LNCaP clone FGC (cell line): Measurements from ENCODE around the gene TGFA.

Source experiments
- DNase-seq: peaks from one replicate; pipeline ENCODE4 v3.0.0-alpha.2; 2011; ENCODE audit warnings: low read depth
- H3K4me3 ChIP-seq: 2 replicates; pipeline ENCODE4 v1.5.1; 2011; ENCODE audit warnings: mild to moderate bottlenecking, low read depth, low read length, control low read depth
- TF ChIP-seq, protein P1 (sequence below): IDR thresholded peaks from 2 replicates; pipeline ENCODE4 v1.5.1; 2012; ENCODE audit warnings: mild to moderate bottlenecking; ENCODE audit not compliant: control insufficient read depth, insufficient read depth; ENCODE audit errors: extremely low read depth

The TGFA gene

DNA sequence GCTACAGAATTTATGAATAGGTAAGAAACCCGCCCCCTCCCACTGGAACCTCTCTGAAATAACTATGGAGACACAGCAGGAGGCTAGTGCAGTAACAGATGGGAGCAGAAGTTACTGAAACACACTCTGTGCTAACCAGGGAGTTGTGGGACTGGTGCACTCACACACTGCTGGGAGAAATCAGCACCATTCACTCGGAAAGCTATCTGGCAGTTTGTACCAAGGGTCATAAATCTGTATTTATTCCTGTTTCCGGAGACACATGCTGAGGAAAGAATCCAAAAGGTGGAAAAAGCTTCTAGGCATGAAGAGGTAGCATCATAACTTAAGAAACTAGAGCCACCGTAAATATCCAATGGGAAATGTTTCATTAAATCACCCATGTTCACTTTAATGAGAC is 39.9 kb downstream of the TGFA start:
- no peak overlapping the region for H3K4me3 ChIP-seq
- no peak for DNase-seq
- TF ChIP-seq, protein P1, sequence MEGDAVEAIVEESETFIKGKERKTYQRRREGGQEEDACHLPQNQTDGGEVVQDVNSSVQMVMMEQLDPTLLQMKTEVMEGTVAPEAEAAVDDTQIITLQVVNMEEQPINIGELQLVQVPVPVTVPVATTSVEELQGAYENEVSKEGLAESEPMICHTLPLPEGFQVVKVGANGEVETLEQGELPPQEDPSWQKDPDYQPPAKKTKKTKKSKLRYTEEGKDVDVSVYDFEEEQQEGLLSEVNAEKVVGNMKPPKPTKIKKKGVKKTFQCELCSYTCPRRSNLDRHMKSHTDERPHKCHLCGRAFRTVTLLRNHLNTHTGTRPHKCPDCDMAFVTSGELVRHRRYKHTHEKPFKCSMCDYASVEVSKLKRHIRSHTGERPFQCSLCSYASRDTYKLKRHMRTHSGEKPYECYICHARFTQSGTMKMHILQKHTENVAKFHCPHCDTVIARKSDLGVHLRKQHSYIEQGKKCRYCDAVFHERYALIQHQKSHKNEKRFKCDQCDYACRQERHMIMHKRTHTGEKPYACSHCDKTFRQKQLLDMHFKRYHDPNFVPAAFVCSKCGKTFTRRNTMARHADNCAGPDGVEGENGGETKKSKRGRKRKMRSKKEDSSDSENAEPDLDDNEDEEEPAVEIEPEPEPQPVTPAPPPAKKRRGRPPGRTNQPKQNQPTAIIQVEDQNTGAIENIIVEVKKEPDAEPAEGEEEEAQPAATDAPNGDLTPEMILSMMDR, result no peak

DNA sequence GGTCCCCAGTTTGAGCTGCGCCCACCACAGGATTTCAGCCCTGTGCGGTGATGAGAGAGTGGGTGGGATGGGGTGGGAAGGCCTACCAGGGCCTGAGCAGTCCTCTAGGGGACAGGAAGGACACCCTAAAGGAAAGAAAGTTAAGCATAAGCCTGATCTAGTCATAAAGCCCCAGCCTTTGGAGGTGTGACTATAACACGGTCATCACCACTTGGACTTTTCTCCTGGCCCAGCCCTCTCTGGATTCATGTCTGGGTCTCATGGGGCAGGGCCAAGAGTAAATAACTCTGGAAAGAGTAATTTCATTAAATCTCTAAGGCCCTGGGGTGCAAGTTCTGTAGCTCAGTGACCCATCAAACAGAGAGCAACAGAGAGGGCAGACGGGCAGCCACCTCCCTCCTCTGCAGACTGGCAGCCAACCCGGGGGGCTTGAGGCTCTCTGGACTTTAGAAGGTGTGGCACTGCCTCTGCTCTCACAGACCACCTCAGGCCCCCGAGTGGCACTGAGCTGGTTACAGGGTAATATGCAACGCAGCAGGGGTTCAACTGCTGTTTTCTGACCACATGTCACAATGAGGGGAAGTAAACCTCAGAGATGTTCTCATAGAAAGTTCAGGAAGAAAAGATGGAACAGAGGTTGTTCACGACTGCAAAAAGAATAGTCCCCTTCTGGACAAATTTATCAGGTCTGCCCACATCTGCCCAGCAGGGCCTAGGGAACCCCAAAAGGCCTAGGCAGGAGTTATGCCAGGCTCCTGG is 41.5 kb downstream of the TGFA start:
- no peak overlapping the region for H3K4me3 ChIP-seq
- no peak for DNase-seq
- TF ChIP-seq, protein P1, result no peak

DNA sequence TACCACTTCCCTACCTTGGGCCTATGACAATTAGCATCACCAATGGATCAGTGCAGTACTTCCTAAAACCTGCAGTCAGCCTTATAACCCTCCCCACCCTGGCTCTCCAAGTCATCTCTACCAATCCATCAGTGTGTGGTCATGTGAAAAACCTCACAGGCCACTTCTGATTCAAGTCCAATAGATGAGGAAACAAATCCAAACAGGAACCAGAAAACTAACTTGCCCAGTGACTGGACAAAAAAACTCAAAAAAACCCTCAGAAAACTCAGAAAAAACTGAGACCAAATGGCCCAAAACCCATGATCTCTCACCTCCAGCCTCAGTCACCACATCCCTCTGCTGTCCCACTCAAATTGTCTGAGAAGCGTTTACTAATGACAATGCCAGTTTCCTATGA is 43.3 kb downstream of the TGFA start:
- no peak overlapping the region for H3K4me3 ChIP-seq
- TF ChIP-seq, protein P1, result no peak

DNA sequence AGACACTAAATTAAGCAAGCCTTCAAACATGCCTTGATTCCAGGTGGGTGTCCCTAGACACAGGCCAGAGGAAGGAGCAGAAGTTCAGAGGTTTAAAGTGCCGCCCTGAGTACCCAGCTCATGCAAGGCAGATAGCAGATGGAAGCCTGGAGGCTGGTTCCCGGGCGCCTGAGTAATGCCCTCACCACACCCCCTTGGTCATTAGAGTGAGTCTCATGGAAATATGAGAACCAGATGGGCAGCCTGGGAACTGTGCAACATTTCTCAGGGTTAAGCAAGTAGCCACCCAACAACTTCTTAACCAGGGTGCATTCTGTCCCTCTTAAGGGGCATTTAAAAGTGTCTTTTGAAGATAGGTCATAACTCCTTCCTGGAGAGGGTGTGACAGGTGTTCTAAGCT is 44.1 kb downstream of the TGFA start:
- DNase-seq, result no peak
- TF ChIP-seq, protein P1, result no peak
- no peak overlapping the region for H3K4me3 ChIP-seq

More for the DNA sequence above, 43.3 kb downstream of the TGFA start:
- DNase-seq, result no peak

DNA sequence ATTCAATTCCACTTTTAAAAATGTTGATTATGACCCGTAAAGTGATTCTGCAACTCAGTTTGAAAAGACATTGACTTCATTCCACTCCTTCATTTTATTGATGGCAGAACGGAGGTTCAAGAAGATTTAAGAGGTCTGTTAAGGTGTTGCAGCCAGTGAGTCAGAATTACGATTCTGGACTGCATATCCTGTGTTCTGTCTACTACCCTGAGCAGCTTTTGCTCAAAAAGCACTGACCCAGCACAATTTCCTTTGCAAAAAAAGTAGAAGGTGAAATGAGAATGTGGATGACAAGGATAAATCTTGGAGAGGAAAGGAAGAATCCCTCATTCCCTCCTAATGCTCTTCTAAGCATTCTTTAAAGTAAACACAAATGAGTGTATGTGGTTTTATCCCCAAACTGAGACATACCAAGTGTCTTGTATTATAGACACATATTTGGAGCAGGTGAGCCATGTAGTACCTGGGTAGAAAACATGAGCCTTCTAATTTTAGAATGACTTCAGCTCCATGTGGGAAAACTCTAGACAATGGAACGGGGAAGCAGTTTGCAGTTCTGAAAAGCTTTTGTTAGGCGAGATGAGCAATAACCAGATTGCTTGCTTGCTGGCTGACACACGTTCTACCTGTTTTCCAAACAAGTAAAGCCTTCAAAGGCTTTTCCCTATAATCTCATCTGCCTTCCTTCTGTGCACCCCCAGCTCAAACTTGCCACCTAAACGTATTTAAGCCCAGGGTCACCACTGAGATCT is 44.7 kb downstream of the TGFA start:
- no peak overlapping the region for H3K4me3 ChIP-seq
- TF ChIP-seq, protein P1, result no peak
- no peak for DNase-seq

DNA sequence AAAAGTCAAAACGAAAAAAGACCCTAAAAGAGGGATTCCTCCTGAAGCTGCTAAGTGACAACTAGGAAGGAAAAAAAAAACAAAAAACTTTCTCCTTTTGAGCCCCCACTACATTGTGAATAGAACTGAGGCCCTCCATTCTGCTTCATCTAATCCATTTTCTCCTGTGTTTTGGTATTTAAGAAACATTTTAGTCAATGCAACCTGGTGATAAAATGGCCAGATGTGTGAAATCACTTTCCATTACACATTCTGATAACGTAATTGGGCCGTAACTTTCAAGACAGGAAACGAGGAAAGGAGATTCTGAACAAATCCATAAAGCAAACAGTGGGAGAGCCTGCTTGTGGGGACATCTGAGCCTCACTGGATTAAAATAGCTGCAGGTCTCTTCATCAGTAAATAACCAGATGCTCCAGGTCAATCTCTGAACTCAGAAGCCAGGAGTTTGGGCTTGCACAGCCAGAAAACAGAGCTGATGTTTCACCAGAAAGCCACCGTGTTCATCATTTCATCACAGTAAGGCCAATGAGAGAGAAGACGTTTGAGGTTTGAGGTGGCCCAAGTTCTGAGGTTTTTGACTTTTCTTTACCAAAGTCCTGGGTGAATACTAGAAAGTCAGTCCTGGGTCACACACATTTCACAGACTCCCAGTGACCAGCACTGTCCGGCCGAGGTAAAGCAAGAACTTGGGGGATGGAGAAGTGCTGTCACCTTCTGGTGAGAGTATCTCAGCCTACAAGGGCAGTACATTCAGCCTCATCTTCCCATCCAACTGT is 47.8 kb downstream of the TGFA start:
- no peak overlapping the region for H3K4me3 ChIP-seq
- TF ChIP-seq, protein P1, result no peak
- DNase-seq, result no peak
